MM.1S (cell line): Measurements from ENCODE around the gene PCNT.

ENCODE experiments used
- CTCF ChIP-seq: fragments of 300-600 bp; sonication (generic); IDR thresholded peaks from 2 replicates; pipeline ENCODE4 v1.5.1; 2016; ENCODE audit warnings: antibody characterized with exemption, low read length, mixed read lengths
- EZH2 ChIP-seq: fragments of 300-600 bp; sonication (generic); optimal IDR thresholded peaks from 2 replicates; pipeline ENCODE3; 2017; ENCODE audit warnings: low read depth, mild to moderate bottlenecking, antibody characterized with exemption, low read length, mixed read lengths
- EZH2phosphoT487 ChIP-seq: fragments of 300-600 bp; sonication (generic); IDR thresholded peaks from 2 replicates; pipeline ENCODE4 v1.6.1; 2018; ENCODE audit warnings: antibody characterized with exemption, low read length

- no peak for TF ChIP-seq CTCF
- TF ChIP-seq EZH2 = no peak
- no peak for TF ChIP-seq EZH2phosphoT487
These were observed 23.9 kb downstream of the PCNT start for GRCh38 chr21:46347791-46348381.
